GM21390 (cell line): ENCODE results near the gene CDC16.
"Not testable (repeated sequence)": the region's sequence is repeated elsewhere in the genome, so short reads cannot be mapped to it uniquely, and the experiment has no call there.

Experiments
- ATAC-seq: cut with Tn5 transposase; IDR thresholded peaks from one replicate; pipeline ENCODE4 v1.9.1; 2021; ENCODE audit not compliant: unreplicated experiment

CDC16 gene

DNA sequence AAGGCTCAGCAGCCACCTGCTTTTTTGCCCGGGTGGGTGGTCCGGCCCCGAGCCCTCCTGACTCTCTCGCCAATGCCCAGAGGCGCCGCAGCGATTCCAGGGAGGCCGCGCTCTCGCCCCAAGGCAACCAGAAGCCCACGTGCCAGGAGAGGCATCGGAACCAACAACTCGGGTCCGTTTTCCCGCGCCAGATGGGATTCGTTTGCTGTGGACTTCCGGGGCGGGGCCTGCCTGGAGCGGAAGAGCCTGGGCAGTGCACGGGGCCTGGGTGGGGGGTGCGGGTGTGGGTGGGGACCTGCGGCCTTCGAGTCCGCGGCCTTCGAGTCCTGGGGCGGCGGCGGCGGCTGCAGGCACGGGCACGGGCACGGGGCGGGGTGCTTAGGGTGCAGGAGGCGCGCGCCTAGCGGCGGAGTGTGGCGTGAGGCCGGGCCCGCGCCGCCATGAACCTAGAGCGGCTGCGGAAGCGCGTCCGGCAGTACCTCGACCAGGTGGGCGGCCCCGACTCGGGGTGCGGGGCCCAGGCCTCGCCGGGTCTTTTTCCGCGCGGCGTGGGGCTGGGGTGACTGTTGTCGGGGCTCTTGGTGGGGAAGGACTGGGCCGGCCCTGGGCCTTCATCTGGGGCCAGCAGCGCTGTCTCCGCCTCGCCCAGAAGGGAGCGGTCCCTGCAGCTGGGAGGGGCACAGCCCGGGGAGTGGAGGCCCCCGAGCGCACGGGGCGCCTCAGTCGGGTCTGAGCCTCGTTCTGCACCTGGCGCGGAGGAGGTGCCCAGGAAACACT is at the start of gene CDC16:
Gene CDC16, plus strand, starts transcription at position 253 of the 777 bp plus-strand sequence. Its CDS starts 188 bp downstream, at position 441.
- ATAC-seq, result peak; percentile 87

- ATAC-seq, result no peak
These were observed 49.3 kb upstream of the CDC16 start for GRCh38 chr13:114185182-114185971.

GRCh38 chr13:114194853-114195252 is 39.8 kb upstream of the CDC16 start:
- no peak for ATAC-seq

DNA sequence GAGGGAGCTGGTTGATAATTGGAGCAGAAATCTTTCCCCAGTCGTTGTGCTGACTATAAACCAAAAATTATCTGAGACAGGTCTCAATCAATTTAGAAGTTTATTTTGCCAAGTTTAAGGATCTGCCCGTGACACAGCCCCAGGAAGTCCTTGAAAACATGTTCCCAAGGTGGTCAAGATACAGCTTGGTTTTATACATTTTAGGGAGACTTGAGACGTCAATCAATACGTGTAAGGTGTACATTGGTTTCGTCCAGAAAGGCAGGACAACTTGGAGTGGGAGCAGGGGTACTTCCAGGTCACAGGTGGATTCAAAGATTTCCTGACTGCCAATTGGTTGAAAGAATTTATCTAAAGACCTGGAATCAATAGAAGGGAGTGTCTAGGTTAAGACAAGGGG is 38.1 kb upstream of the CDC16 start:
- ATAC-seq, result no peak

DNA sequence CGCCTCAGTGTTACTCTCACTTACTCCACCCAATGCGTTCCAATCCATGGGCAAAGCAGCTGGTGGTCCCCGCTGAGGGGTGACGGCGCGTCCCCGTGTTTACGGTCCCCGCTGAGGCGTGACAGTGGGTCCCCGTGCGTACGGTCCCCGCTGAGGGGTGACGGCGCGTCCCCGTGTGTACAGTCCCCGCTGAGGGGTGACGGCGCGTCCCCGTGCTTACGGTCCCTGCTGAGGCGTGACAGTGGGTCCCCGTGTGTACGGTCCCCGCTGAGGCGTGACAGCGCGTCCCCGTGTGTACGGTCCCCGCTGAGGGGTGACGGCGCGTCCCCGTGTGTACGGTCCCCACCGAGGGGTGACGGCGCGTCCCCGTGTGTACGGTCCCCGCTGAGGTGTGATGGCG is 36.1 kb upstream of the CDC16 start:
- ATAC-seq, result no peak

DNA sequence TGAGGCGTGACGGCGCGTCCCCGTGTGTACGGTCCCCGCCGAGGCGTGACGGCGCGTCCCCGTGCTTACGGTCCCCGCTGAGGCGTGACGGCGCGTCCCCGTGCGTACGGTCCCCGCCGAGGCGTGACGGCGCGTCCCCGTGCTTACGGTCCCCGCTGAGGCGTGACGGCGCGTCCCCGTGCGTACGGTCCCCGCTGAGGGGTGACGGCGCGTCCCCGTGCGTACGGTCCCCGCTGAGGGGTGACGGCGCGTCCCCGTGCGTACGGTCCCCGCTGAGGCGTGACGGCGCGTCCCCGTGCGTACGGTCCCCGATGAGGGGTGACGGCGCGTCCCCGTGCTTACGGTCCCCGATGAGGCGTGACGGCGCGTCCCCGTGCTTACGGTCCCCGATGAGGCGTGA is 35.2 kb upstream of the CDC16 start:
- not testable (repeated sequence) for ATAC-seq

- no peak for ATAC-seq
These were observed 34.7 kb upstream of the CDC16 start for GRCh38 chr13:114199954-114200353.

DNA sequence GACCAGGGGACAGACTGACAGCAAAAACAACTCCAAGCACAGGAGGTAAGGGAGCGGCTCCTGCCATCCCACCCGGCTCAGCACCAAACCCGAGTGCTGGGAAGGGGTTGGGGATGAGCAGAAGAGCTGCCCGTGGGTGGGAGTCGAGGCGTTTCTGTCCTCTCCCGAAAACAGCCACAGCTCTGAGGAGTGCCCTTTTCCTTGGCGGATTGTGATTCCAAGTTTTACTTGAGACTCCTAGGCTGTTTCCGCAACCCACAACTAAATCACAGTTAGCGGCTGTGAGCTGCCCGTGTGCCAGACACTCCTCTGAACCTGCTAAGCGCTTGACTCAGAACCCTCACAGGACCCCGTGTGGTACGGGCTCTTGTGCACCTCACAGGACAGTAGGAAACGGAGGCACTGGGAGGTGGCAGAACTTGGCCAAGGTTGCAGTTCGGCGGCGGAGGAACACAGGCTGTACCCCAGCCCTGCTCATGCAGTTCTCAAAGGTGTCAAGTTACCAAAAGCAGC is 34.2 kb upstream of the CDC16 start:
- no peak for ATAC-seq

DNA sequence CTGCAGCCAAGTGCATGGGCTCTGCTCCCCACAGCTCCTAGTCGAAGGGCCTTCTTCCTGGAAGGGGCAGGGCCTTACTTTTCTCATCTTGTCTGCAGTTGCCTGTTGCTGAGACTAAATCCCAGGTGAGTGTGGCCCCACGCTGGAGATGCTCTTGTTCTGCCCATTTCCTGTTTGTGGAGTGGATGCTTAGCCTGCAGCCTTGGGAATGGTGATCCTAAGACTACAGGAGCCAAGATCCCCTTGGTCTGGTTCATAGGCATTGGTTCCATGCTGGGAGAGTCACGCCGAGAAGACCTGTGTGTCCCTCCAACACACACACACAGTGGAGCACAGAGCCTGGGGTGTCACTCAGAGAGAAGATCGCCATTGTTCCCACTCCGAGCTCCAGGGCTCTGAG is 32.1 kb upstream of the CDC16 start:
- ATAC-seq, result no peak

DNA sequence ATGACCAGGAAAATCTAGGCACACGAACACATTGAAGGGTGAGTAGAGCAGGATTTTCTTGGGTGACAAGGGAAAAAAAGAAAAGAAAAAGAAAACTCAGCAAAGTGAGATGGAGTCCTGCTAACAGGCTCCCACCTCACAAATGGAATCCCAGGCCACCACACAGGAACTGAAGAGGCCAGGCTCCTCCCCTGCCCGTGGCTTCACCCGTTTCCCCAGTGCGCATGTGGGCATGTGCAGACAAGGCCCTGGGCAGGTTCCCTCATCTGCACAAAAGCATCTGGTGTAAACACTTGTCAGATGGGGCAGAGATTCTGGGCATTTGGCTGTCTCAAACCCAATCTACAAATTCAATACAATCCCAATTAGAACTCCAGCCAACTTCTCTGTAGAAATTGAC is 31.2 kb upstream of the CDC16 start:
- no peak for ATAC-seq

- ATAC-seq, result no peak
These were observed 29.8 kb upstream of the CDC16 start for GRCh38 chr13:114204894-114205293.

DNA sequence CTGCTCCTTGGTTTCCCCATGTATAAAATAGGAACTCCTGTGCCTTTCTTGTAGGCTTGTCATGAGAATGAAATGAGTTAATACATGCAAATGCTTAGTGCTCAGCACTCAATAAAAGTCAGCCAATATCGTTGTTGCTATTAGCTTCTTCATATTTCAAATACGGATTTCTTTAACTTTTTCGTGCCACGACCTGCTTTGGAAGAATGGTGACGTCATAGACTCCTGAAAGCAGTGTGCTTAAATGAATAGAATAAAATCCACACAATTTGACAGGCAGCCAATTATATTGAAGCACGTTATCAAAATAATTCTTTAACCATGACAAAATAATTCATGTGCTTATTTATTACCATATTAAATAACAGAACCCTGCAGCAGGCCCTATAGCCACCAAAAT is 26.6 kb upstream of the CDC16 start:
- ATAC-seq, result no peak

GRCh38 chr13:114211446-114212157 is 23.1 kb upstream of the CDC16 start:
- ATAC-seq, result no peak

DNA sequence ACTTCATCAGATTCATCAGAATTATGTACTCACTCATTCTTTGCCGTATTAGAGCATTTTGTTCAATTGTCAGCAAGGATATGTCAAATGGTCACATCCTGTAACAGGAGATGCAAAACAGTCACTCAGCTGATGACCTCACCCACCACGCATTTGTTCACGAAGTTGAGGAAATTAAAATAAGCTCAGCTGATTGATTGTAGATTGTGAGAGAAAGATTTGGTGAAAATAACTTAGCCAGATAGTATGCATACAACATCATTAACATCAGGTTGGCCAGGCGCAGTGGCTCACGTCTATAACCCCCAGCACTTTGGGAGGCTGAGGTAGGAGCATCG is 22.6 kb upstream of the CDC16 start:
- no peak for ATAC-seq

DNA sequence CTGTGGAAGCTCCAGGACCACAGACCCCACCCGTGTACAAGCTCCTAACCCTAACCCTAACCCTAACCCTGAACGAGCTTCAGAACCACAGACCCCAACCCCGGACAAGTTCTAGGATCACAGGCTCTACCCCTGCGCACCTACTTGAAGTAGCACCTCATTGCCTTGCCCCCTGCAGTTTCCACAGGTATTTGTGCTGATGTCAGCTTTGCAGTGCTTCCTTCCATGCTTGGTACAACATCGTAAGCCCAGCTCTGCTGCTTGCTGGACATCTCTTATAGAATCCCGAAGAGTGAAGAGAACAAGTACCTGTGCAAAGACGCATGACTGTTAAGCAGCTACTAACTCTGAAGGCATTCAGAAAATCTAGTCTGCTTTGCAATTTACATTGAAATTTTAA is 20.7 kb upstream of the CDC16 start:
- ATAC-seq, result no peak

GRCh38 chr13:114219392-114219791 is 15.3 kb upstream of the CDC16 start:
- ATAC-seq, result no peak

GRCh38 chr13:114222461-114222968 is 12.2 kb upstream of the CDC16 start:
- no peak for ATAC-seq

GRCh38 chr13:114224201-114224600 is 10.5 kb upstream of the CDC16 start:
- no peak for ATAC-seq

GRCh38 chr13:114225610-114226009 is 9.1 kb upstream of the CDC16 start:
- no peak for ATAC-seq

- ATAC-seq, result no peak
These were observed 8.6 kb upstream of the CDC16 start for GRCh38 chr13:114226088-114226487.

- peak; percentile 74 for ATAC-seq
These were observed 7.9 kb upstream of the CDC16 start for GRCh38 chr13:114226699-114227323.
